HEK293 (cell line): ENCODE results near the gene TTC23L.

Source experiments
- ZNF121 ChIP-seq: fragments of 450-650 bp; formaldehyde crosslinking; IDR thresholded peaks from 2 replicates; pipeline ENCODE4 v1.5.1; 2016; ENCODE audit warnings: missing biosample characterization, missing genetic modification characterization
- ZNF132 ChIP-seq: fragments of 450-650 bp; formaldehyde crosslinking; IDR thresholded peaks from 2 replicates; pipeline ENCODE4 v1.5.1; 2017; ENCODE audit warnings: missing biosample characterization, missing genetic modification characterization, borderline replicate concordance
- ZNF529 ChIP-seq: fragments of 450-650 bp; formaldehyde crosslinking; IDR thresholded peaks from 2 replicates; pipeline ENCODE4 v1.5.1; 2017; ENCODE audit warnings: missing genetic modification characterization, missing biosample characterization; ENCODE audit not compliant: insufficient replicate concordance
- ZNF585B ChIP-seq: fragments of 450-650 bp; formaldehyde crosslinking; IDR thresholded peaks from 2 replicates; pipeline ENCODE4 v1.5.1; 2016; ENCODE audit warnings: missing biosample characterization, missing genetic modification characterization
- ZNF664 ChIP-seq: fragments of 450-650 bp; formaldehyde crosslinking; IDR thresholded peaks from 2 replicates; pipeline ENCODE4 v1.5.1; 2016; ENCODE audit warnings: missing biosample characterization, missing genetic modification characterization
- ZNF701 ChIP-seq: fragments of 450-650 bp; formaldehyde crosslinking; IDR thresholded peaks from 2 replicates; pipeline ENCODE4 v1.5.1; 2016; ENCODE audit warnings: missing biosample characterization, missing genetic modification characterization
- TF ChIP-seq, protein P1 (sequence below): fragments of 450-650 bp; formaldehyde crosslinking; IDR thresholded peaks from 2 replicates; pipeline ENCODE4 v1.5.1; 2016; ENCODE audit warnings: missing biosample characterization, missing genetic modification characterization
- TF ChIP-seq, protein P2 (sequence below): fragments of 450-650 bp; formaldehyde crosslinking; IDR thresholded peaks from 2 replicates; pipeline ENCODE4 v1.5.1; 2017; ENCODE audit warnings: missing biosample characterization, missing genetic modification characterization
- TF ChIP-seq, protein P3 (sequence below): fragments of 450-650 bp; formaldehyde crosslinking; IDR thresholded peaks from 2 replicates; pipeline ENCODE4 v1.5.1; 2016; ENCODE audit warnings: missing biosample characterization, missing genetic modification characterization

DNA sequence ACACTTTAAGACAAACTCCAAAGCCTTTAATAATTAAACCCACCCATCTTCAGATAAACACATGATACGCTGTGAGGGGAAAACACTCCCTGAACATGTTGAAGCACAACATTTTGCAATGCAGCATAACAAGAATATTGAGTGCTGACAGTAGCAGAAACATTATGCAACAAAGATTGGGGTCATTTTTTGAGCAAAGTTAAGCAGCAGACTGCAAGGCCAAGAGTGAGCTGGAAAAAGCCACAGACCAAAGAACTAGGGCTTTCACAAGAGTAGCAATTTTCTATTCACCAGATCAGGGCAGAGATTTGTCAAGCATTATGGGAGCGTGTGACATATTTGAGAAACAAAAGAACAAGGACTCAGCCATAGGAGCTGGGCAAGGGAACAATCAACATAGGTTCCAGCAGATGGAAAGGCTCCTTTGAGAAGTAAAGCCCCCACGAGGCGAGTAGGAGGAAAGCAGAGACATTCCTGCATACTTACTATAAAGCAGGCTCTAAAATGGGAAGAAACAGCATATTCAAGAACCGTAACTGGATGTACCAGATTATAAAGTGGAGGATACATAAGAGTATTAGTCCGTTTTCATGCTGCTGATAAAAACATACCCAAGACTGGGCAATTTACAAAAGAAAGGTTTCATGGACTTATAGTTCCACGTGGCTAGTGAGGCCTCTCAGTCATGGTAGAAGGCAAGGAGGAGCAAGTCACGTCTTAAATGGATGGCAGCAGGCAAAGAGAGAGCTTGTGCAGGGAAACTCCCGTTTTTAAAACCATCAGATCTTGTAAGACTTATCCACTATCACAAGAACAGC lies 4.8 kb upstream of the TTC23L start:
- TF ChIP-seq ZNF664 (tag by site-specific recombination), result no peak
- TF ChIP-seq ZNF121 (tag by site-specific recombination), result no peak
- TF ChIP-seq ZNF529, result no peak
- TF ChIP-seq ZNF701 (tag by site-specific recombination), result no peak
- TF ChIP-seq, protein P1, sequence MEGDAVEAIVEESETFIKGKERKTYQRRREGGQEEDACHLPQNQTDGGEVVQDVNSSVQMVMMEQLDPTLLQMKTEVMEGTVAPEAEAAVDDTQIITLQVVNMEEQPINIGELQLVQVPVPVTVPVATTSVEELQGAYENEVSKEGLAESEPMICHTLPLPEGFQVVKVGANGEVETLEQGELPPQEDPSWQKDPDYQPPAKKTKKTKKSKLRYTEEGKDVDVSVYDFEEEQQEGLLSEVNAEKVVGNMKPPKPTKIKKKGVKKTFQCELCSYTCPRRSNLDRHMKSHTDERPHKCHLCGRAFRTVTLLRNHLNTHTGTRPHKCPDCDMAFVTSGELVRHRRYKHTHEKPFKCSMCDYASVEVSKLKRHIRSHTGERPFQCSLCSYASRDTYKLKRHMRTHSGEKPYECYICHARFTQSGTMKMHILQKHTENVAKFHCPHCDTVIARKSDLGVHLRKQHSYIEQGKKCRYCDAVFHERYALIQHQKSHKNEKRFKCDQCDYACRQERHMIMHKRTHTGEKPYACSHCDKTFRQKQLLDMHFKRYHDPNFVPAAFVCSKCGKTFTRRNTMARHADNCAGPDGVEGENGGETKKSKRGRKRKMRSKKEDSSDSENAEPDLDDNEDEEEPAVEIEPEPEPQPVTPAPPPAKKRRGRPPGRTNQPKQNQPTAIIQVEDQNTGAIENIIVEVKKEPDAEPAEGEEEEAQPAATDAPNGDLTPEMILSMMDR (tag by site-specific recombination), result no peak
- TF ChIP-seq, protein P2, sequence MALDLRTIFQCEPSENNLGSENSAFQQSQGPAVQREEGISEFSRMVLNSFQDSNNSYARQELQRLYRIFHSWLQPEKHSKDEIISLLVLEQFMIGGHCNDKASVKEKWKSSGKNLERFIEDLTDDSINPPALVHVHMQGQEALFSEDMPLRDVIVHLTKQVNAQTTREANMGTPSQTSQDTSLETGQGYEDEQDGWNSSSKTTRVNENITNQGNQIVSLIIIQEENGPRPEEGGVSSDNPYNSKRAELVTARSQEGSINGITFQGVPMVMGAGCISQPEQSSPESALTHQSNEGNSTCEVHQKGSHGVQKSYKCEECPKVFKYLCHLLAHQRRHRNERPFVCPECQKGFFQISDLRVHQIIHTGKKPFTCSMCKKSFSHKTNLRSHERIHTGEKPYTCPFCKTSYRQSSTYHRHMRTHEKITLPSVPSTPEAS (tag by site-specific recombination), result no peak
- no peak for TF ChIP-seq ZNF585B (tag by site-specific recombination)
- TF ChIP-seq, protein P3, sequence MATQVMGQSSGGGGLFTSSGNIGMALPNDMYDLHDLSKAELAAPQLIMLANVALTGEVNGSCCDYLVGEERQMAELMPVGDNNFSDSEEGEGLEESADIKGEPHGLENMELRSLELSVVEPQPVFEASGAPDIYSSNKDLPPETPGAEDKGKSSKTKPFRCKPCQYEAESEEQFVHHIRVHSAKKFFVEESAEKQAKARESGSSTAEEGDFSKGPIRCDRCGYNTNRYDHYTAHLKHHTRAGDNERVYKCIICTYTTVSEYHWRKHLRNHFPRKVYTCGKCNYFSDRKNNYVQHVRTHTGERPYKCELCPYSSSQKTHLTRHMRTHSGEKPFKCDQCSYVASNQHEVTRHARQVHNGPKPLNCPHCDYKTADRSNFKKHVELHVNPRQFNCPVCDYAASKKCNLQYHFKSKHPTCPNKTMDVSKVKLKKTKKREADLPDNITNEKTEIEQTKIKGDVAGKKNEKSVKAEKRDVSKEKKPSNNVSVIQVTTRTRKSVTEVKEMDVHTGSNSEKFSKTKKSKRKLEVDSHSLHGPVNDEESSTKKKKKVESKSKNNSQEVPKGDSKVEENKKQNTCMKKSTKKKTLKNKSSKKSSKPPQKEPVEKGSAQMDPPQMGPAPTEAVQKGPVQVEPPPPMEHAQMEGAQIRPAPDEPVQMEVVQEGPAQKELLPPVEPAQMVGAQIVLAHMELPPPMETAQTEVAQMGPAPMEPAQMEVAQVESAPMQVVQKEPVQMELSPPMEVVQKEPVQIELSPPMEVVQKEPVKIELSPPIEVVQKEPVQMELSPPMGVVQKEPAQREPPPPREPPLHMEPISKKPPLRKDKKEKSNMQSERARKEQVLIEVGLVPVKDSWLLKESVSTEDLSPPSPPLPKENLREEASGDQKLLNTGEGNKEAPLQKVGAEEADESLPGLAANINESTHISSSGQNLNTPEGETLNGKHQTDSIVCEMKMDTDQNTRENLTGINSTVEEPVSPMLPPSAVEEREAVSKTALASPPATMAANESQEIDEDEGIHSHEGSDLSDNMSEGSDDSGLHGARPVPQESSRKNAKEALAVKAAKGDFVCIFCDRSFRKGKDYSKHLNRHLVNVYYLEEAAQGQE, result no peak
- no peak for TF ChIP-seq ZNF132
